Sigmoid colon (tissue), 4 donors: Measurements from ENCODE around the gene RNASEH2B.

Experiments
- CTCF ChIP-seq, 4 experiments: fragments of 450-650 bp in 3 of 4; fragments of 200-600 bp in 1 of 4; IDR thresholded peaks; one replicate each; pipeline ENCODE4 v1.5.1; 2016 to 2019; ENCODE audit warnings: antibody characterized with exemption in 4 of 4, mild to moderate bottlenecking in 3 of 4, moderate library complexity in 2 of 4
- EP300 ChIP-seq, 4 donors: sonication (generic); formaldehyde crosslinking; IDR thresholded peaks; one replicate each; pipeline ENCODE4 v1.6.1; 2017; ENCODE audit warnings: antibody characterized with exemption in 4 of 4
- POLR2A ChIP-seq, 2 donors: fragments of 450-650 bp; IDR thresholded peaks; one replicate each; pipeline ENCODE4 v1.6.1; 2016; ENCODE audit warnings: antibody characterized with exemption in 2 of 2, mild to moderate bottlenecking in 2 of 2, moderate library complexity in 2 of 2
- POLR2AphosphoS5 ChIP-seq, 4 donors: sonication (generic); formaldehyde crosslinking; IDR thresholded peaks; one replicate each; pipeline ENCODE4 v1.6.1; 2017; ENCODE audit warnings: antibody characterized with exemption in 4 of 4

GRCh38 chr13:50948601-50949000 lies 39.0 kb downstream of the RNASEH2B start:
- TF ChIP-seq POLR2A (IDR thresholded peaks at IDR 0.05) (no peak), CTCF (IDR thresholded peaks at IDR 0.05) (no peak), POLR2AphosphoS5 (IDR thresholded peaks at IDR 0.05) (no peak), EP300 (IDR thresholded peaks at IDR 0.05) (no peak)
